K562 (cell line): ENCODE results near the gene KMT2A. TPM values are rescaled to one million over a fixed set of nuclear protein-coding genes. Genes with fewer than 3 reads are reported as not detected.

Experiments
- CCAR2 ChIP-seq: fragments of 200-400 bp; formaldehyde crosslinking; IDR thresholded peaks from 2 replicates; pipeline ENCODE4 v1.6.1; 2017; ENCODE audit warnings: mild to moderate bottlenecking, low read depth, low read length
- CXXC5 ChIP-seq: fragments of 250-450 bp; sonication (Bioruptor Pico); IDR thresholded peaks from 2 replicates; pipeline ENCODE4 v1.8.0; 2022; ENCODE audit warnings: inconsistent platforms, mild to moderate bottlenecking, moderate library complexity
- EP400 ChIP-seq: fragments of 450-650 bp; IDR thresholded peaks from 2 replicates; pipeline ENCODE4 v1.6.1; 2017; ENCODE audit warnings: antibody characterized with exemption, mild to moderate bottlenecking, moderate library complexity
- KDM2B ChIP-seq: fragments of 250-450 bp; sonication (Bioruptor Pico); IDR thresholded peaks from 2 replicates; pipeline ENCODE4 v1.8.0; 2021; ENCODE audit warnings: mild to moderate bottlenecking, moderate library complexity
- KLF16 ChIP-seq: IDR thresholded peaks from 2 replicates; pipeline ENCODE4 v1.6.1; 2016; ENCODE audit warnings: antibody characterized with exemption
- NCOA1 ChIP-seq: fragments of 450-650 bp; IDR thresholded peaks from 2 replicates; pipeline ENCODE4 v1.6.1; 2016; ENCODE audit warnings: low read depth
- NELFE ChIP-seq: IDR thresholded peaks from 2 replicates; pipeline ENCODE4 v1.6.1; 2011; ENCODE audit warnings: mild to moderate bottlenecking; ENCODE audit not compliant: insufficient read depth, insufficient read length
- POLR2A ChIP-seq: fragments of 450-650 bp; conservative IDR thresholded peaks from 2 replicates; pipeline ENCODE4 v1.6.1; 2016
- RBM14 ChIP-seq: fragments of 200-400 bp; formaldehyde crosslinking; IDR thresholded peaks from 2 replicates; pipeline ENCODE4 v1.6.1; 2018; ENCODE audit warnings: low read depth, mild to moderate bottlenecking, low read length, moderate library complexity, borderline replicate concordance; ENCODE audit not compliant: insufficient read depth
- RBM39 ChIP-seq: fragments of 200-400 bp; formaldehyde crosslinking; optimal IDR thresholded peaks from 2 replicates; pipeline ENCODE3; 2018; ENCODE audit warnings: low read depth, low read length
- RCOR1 ChIP-seq, 2 experiments: IDR thresholded peaks; 2 replicates each; pipeline ENCODE4 v1.6.1; 2012; ENCODE audit warnings: low read depth in 2 of 2, low read length in 2 of 2, borderline replicate concordance in 1 of 2, improper control_type of control experiment in 1 of 2
- TGIF2 ChIP-seq: sonication (generic); formaldehyde crosslinking; IDR thresholded peaks from 2 replicates; pipeline ENCODE4 v1.8.1; 2022; ENCODE audit warnings: mild to moderate bottlenecking, missing genetic modification reagents, moderate library complexity
- ZBTB17 ChIP-seq: fragments of 450-650 bp; formaldehyde crosslinking; IDR thresholded peaks from 2 replicates; pipeline ENCODE4 v1.4.0; 2020; ENCODE audit warnings: mild to moderate bottlenecking
- polyA plus RNA-seq, 8 experiments: library from polyadenylated mRNA; depleted of rRNA in 4 of 8; stranded (reverse) in 5 of 8; unstranded in 3 of 8; fragments of >200 nt; fragmentation: Nextera tagmentation in 2 of 8; fragmentation: Illumina TruSeq in 1 of 8; extraction: Ambion mirVana in 2 of 8; extraction: Trizol in 1 of 8; gene quantifications; 2 replicates each; pipeline versions ENCODE4 v1.2.1 to v1.2.3, GENCODE V29; 2011 to 2014; ENCODE audit warnings: inconsistent platforms in 1 of 8, missing spikeins in 1 of 8
- total RNA-seq, 7 experiments: library from RNA; depleted of rRNA in 6 of 7; stranded (reverse); fragments of >200 nt in 6 of 7; fragmentation: Illumina TruSeq in 2 of 7; extraction: Trizol in 2 of 7; gene quantifications; 2 replicates each; pipeline versions ENCODE4 v1.2.1 to v1.2.3, GENCODE V29; 2011 to 2021; ENCODE audit warnings: low replicate concordance in 1 of 7
- TF ChIP-seq, protein P1 (sequence below): sonication (generic); formaldehyde crosslinking; IDR thresholded peaks from 2 replicates; pipeline ENCODE4 v1.8.0; 2023; ENCODE audit warnings: missing genetic modification reagents, mild to moderate bottlenecking, borderline replicate concordance
- TF ChIP-seq, protein P2 (sequence below): sonication (generic); formaldehyde crosslinking; IDR thresholded peaks from 2 replicates; pipeline ENCODE4 v1.9.0; 2022; ENCODE audit warnings: mild to moderate bottlenecking, missing genetic modification reagents
- TF ChIP-seq, protein P3 (sequence below): IDR thresholded peaks from 2 replicates; pipeline ENCODE4 v1.6.1; 2011; ENCODE audit not compliant: insufficient read length; ENCODE audit errors: extremely low read depth
- TF ChIP-seq, protein P4 (sequence below): fragments of 450-650 bp; IDR thresholded peaks from 2 replicates; pipeline ENCODE4 v1.6.1; 2017; ENCODE audit warnings: antibody characterized with exemption
- TF ChIP-seq, protein P5 (sequence below): fragments of 250-450 bp; sonication (Bioruptor Pico); IDR thresholded peaks from 2 replicates; pipeline ENCODE4 v1.8.0; 2022; ENCODE audit warnings: moderate library complexity, mild to moderate bottlenecking, inconsistent platforms

The KMT2A gene
- total and polyA plus RNA-seq, 9 of the 15 experiments (the other 6 are each of a cell fraction or from before 2014, with no cell fraction given): 9.6 to 59.9 (median 32.6) TPM

DNA sequence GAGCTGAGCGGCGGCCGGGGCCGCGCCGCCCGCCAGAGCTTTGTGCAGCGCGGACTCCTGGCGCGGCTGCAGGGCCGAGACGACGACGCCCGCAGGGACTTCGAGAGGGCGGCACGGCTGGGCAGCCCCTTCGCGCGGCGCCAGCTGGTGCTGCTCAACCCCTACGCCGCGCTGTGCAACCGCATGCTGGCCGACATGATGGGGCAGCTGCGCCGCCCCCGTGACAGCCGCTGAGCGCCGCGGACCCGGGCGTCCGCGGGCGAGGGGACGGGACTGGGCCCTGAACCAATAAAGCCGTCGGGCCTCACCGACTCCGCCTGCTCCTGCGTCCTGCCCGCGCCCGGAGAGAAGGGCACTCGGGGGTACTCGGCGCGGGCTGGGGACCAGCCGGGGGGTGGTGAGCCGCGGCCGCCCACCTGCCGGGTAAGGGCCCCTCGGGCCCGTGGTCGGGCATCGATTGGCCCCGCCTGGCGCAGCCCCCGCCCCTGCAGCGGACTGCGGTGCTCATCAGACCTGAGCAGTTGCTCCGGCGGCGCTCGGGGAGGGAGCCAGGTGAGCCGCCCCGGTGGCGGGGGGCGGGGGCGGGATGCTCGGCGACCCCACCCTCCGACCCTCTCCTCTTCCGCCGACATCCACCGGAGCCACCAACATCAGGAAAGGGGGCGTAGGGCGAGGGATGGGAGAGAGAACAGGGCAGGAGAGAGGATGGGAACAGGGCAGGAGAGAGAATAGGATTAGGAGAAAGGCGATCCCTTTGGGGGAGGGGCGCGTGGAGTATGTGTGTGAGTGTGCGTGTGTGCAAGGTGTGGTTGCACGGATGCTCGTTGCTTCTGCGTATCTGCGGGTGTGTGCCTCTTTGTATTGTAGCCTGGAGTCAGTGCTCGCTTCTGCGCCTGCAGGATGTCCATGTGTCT lies 94.6 kb downstream of the KMT2A start, which contains the start of gene TMEM25 (continued):
- TF ChIP-seq, protein P1, sequence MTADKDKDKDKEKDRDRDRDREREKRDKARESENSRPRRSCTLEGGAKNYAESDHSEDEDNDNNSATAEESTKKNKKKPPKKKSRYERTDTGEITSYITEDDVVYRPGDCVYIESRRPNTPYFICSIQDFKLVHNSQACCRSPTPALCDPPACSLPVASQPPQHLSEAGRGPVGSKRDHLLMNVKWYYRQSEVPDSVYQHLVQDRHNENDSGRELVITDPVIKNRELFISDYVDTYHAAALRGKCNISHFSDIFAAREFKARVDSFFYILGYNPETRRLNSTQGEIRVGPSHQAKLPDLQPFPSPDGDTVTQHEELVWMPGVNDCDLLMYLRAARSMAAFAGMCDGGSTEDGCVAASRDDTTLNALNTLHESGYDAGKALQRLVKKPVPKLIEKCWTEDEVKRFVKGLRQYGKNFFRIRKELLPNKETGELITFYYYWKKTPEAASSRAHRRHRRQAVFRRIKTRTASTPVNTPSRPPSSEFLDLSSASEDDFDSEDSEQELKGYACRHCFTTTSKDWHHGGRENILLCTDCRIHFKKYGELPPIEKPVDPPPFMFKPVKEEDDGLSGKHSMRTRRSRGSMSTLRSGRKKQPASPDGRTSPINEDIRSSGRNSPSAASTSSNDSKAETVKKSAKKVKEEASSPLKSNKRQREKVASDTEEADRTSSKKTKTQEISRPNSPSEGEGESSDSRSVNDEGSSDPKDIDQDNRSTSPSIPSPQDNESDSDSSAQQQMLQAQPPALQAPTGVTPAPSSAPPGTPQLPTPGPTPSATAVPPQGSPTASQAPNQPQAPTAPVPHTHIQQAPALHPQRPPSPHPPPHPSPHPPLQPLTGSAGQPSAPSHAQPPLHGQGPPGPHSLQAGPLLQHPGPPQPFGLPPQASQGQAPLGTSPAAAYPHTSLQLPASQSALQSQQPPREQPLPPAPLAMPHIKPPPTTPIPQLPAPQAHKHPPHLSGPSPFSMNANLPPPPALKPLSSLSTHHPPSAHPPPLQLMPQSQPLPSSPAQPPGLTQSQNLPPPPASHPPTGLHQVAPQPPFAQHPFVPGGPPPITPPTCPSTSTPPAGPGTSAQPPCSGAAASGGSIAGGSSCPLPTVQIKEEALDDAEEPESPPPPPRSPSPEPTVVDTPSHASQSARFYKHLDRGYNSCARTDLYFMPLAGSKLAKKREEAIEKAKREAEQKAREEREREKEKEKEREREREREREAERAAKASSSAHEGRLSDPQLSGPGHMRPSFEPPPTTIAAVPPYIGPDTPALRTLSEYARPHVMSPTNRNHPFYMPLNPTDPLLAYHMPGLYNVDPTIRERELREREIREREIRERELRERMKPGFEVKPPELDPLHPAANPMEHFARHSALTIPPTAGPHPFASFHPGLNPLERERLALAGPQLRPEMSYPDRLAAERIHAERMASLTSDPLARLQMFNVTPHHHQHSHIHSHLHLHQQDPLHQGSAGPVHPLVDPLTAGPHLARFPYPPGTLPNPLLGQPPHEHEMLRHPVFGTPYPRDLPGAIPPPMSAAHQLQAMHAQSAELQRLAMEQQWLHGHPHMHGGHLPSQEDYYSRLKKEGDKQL (CRISPR knock-in tag): no peak
- TF ChIP-seq EP400 (peak; percentile 78), CCAR2 (no peak), CXXC5 (CRISPR knock-in tag) (peak; percentile 88), POLR2A (peak; percentile 68), KDM2B (0 out of 2 replicates have a peak, but pooled peaks have one; percentile 27), RBM39 (no peak), RCOR1 (IDR thresholded peaks at IDR 0.05; ENCODE audit: borderline replicate concordance in 1 of 2, low read depth in 2 of 2, low read length in 2 of 2) (peak in 1 of 2 experiments; percentile 56; a peak in 1 of 4 replicates), RBM14 (no peak), ZBTB17 (CRISPR knock-in tag) (peak; percentile 99), NELFE (no peak), NCOA1 (no peak), KLF16 (no peak), TGIF2 (CRISPR knock-in tag) (0 out of 2 replicates have a peak, but pooled peaks have one; percentile 41)
- TF ChIP-seq, protein P2, sequence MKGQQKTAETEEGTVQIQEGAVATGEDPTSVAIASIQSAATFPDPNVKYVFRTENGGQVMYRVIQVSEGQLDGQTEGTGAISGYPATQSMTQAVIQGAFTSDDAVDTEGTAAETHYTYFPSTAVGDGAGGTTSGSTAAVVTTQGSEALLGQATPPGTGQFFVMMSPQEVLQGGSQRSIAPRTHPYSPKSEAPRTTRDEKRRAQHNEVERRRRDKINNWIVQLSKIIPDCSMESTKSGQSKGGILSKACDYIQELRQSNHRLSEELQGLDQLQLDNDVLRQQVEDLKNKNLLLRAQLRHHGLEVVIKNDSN: no peak
- TF ChIP-seq, protein P3, sequence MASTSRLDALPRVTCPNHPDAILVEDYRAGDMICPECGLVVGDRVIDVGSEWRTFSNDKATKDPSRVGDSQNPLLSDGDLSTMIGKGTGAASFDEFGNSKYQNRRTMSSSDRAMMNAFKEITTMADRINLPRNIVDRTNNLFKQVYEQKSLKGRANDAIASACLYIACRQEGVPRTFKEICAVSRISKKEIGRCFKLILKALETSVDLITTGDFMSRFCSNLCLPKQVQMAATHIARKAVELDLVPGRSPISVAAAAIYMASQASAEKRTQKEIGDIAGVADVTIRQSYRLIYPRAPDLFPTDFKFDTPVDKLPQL: no peak
- TF ChIP-seq, protein P4, sequence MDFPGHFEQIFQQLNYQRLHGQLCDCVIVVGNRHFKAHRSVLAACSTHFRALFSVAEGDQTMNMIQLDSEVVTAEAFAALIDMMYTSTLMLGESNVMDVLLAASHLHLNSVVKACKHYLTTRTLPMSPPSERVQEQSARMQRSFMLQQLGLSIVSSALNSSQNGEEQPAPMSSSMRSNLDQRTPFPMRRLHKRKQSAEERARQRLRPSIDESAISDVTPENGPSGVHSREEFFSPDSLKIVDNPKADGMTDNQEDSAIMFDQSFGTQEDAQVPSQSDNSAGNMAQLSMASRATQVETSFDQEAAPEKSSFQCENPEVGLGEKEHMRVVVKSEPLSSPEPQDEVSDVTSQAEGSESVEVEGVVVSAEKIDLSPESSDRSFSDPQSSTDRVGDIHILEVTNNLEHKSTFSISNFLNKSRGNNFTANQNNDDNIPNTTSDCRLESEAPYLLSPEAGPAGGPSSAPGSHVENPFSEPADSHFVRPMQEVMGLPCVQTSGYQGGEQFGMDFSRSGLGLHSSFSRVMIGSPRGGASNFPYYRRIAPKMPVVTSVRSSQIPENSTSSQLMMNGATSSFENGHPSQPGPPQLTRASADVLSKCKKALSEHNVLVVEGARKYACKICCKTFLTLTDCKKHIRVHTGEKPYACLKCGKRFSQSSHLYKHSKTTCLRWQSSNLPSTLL: no peak
- TF ChIP-seq, protein P5, sequence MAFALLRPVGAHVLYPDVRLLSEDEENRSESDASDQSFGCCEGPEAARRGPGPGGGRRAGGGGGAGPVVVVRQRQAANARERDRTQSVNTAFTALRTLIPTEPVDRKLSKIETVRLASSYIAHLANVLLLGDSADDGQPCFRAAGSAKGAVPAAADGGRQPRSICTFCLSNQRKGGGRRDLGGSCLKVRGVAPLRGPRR (CRISPR knock-in tag): no peak
